ENCODE results near the gene FRS3.

Gene FRS3

DNA sequence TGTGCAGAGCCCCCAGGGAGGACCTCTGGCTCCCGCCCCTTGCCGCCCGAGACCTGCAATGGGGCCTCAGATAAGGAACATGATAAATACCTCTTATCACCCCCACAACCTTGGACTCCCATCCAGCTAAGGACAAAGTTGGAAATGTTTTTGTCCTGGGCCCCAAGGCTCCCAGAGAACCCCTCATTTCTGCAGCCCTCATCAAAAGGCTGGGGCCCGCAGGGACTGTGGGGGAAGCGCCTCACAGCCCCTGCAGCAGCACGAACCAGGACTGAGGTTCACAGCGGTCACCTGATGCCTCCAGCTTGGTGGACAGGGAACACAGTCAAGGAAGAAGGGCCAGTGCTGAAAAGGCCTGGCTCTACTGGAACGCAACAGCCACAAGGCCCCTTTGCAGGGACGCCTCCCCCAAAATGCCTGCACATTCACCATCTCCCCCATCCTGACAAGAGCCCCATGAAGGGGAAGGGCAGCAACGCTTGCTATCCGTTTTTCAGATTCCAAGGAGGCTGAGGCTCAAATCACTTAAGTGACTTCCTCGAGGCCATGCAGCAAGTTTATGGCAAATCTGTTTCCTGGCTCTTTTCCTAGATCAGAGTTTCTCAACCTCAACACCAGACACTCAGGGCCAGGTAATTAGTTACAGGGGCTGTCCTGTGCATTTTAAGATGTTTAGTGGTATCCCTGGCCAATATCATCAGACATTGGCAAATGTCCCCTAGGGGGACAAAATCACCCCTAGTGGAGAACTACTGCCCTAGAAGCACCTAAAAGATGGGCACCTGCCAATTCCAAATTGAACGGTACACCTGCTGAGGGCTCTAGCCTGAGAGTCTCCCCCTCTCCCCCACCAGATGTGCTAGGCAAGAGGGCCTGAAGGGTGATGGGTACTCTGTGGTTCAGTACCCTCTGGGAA is 54.9 kb downstream of the FRS3 start:
- no peaks in the 10 kb centered on the region for H3K27me3 Mint-ChIP-seq
- ATAC-seq, result no peak
- H3K9me3 Mint-ChIP-seq, result no peaks in the 10 kb centered on the region
- peaks cover 32% of the 10 kb centered on the region for H3K4me1 Mint-ChIP-seq
- no peak overlapping the region for H3K4me3 Mint-ChIP-seq
- DNase-seq, result no peak
- no peaks in the 10 kb centered on the region for H3K36me3 Mint-ChIP-seq (ENCODE audit: low read depth)
- no peak overlapping the region for H3K27ac Mint-ChIP-seq

- no peaks in the 10 kb centered on the region for H3K36me3 Mint-ChIP-seq (ENCODE audit: low read depth)
- ATAC-seq, result no peak
- no peak for DNase-seq
- H3K27me3 Mint-ChIP-seq, result no peaks in the 10 kb centered on the region
- H3K4me3 Mint-ChIP-seq, result no peak overlapping the region
- H3K27ac Mint-ChIP-seq, result peak overlapping the region; percentile 31
- H3K4me1 Mint-ChIP-seq, result peaks cover 27% of the 10 kb centered on the region
- H3K9me3 Mint-ChIP-seq, result no peaks in the 10 kb centered on the region
These were observed 55.5 kb downstream of the FRS3 start for GRCh38 chr6:41724228-41724580.

DNA sequence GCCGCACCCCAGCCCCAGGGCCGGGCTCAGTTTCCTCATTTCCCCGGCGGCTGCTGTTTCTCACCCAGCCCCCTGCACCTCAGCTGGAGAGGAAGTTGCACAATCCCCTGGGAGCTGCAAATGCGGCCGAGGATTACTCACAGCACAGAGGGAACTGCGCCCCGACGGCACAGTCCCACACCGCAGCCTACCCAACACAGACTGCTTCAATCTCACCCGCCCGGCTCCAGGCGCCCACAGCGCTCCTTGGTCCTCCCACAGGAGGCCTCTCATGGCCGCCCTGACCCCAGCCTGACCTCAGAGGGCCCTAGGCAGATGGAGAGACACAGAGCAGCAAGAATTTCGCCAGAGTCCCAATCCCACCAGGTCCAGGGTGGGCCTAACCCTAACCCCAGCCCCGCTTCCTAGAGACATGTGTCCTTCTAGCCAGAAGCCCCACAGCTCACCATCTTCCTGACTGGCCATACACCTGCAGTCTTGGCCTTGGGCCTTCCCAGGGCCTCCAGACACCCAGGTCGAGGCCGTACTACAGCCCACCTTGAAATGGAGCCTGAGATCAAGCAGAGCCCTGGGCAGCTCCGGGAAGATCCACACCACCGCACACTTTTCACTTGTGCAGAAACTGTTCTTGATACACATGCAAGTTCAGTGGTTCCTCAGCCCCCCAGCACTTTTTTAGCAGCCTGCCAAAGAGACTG is 56.0 kb downstream of the FRS3 start:
- H3K27me3 Mint-ChIP-seq, result no peaks in the 10 kb centered on the region
- H3K36me3 Mint-ChIP-seq (ENCODE audit: low read depth), result no peaks in the 10 kb centered on the region
- H3K9me3 Mint-ChIP-seq, result no peaks in the 10 kb centered on the region
- peak overlapping the region; percentile 34 for H3K4me3 Mint-ChIP-seq
- H3K4me1 Mint-ChIP-seq, result peaks cover 23% of the 10 kb centered on the region
- peak; percentile 71 for ATAC-seq
- H3K27ac Mint-ChIP-seq, result peak overlapping the region; percentile 31
- peak; percentile 34 for DNase-seq

GRCh38 chr6:41722969-41723529 is 56.7 kb downstream of the FRS3 start:
- Mint-ChIP-seq H3K4me3 (peak overlapping the region; percentile 24), H3K27me3 (no peaks in the 10 kb centered on the region), H3K4me1 (peaks cover 21% of the 10 kb centered on the region), H3K36me3 (ENCODE audit: low read depth) (no peaks in the 10 kb centered on the region), H3K9me3 (no peaks in the 10 kb centered on the region), H3K27ac (no peak overlapping the region)
- DNase-seq (no peak), ATAC-seq (no peak)

GRCh38 chr6:41721414-41721813 is 58.3 kb downstream of the FRS3 start:
- no peaks in the 10 kb centered on the region for H3K27me3 Mint-ChIP-seq
- DNase-seq (no peak), ATAC-seq (no peak)
- H3K36me3 Mint-ChIP-seq (ENCODE audit: low read depth), result no peaks in the 10 kb centered on the region
- H3K4me1 Mint-ChIP-seq, result peaks cover 26% of the 10 kb centered on the region
- H3K9me3 Mint-ChIP-seq, result no peaks in the 10 kb centered on the region
- no peak overlapping the region for H3K4me3 Mint-ChIP-seq
- no peak overlapping the region for H3K27ac Mint-ChIP-seq

DNA sequence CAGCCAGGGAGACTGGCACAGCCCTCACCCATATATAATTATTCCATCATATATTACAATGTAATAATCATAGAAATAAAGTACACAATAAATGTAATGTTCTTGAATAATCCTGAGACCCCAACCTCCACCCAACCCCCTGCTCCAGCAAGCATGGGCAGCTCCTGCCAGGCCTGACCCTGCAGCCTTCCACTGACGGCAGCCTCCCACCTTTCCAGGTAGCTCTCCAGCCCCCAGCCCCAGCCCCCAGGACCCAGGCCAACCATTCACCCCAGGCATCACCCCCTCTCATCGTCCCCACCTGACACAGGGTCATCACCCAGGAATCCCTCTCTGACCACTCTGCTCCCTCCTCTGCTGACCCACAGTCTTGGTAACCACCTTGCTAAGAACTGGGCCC is 58.9 kb downstream of the FRS3 start:
- Mint-ChIP-seq H3K27me3 (no peaks in the 10 kb centered on the region), H3K4me1 (peaks cover 32% of the 10 kb centered on the region), H3K4me3 (no peak overlapping the region), H3K27ac (peak overlapping the region; percentile 60), H3K9me3 (no peaks in the 10 kb centered on the region), H3K36me3 (ENCODE audit: low read depth) (no peaks in the 10 kb centered on the region)
- DNase-seq, result no peak
- no peak for ATAC-seq

- ATAC-seq (no peak), DNase-seq (no peak)
- H3K4me3 Mint-ChIP-seq, result no peak overlapping the region
- no peaks in the 10 kb centered on the region for H3K9me3 Mint-ChIP-seq
- no peaks in the 10 kb centered on the region for H3K27me3 Mint-ChIP-seq
- H3K27ac Mint-ChIP-seq, result no peak overlapping the region
- H3K4me1 Mint-ChIP-seq, result peaks cover 36% of the 10 kb centered on the region
- H3K36me3 Mint-ChIP-seq (ENCODE audit: low read depth), result no peaks in the 10 kb centered on the region
These were observed 59.5 kb downstream of the FRS3 start for GRCh38 chr6:41720262-41720620.
